ENCODE data around the gene VIPR2. TPM values are rescaled to one million over a fixed set of nuclear protein-coding genes. Genes with fewer than 3 reads are reported as not detected.

Gene VIPR2
- total and polyA plus RNA-seq, 2 experiments from 2014 or later, result 1.3 to 2.7 TPM

GRCh38 chr7:159032753-159033472, 111.8 kb downstream of the VIPR2 start:
- H3K27me3 ChIP-seq (ENCODE audit: insufficient read depth), result no peaks in the 10 kb centered on the region
- H3K4me1 ChIP-seq (ENCODE audit: insufficient read depth), result peaks cover 4% of the 10 kb centered on the region; the same call in 1 of the 2 replicates
- H3K4me2 ChIP-seq, result no peak overlapping the region
- H2AFZ ChIP-seq, result no peak overlapping the region
- Mint-ChIP-seq H3K4me1 (peaks cover 6% of the 10 kb centered on the region), H3K4me3 (no peak overlapping the region), H3K27me3 (ENCODE audit: insufficient read depth, low read depth, poor library complexity) (peaks cover 8% of the 10 kb centered on the region), H3K9me3 (peaks cover 58% of the 10 kb centered on the region), H3K36me3 (ENCODE audit: low read depth) (no peaks in the 10 kb centered on the region; the same call in 2 of the 3 replicates), H3K27ac (no peak overlapping the region)
- H3K4me3 ChIP-seq, result no peak overlapping the region
- no peaks in the 10 kb centered on the region for H4K20me1 ChIP-seq (replicated peaks; ENCODE audit: insufficient read depth)
- H3K79me2 ChIP-seq (replicated peaks; ENCODE audit: insufficient read depth), result no peaks in the 10 kb centered on the region
- no peak overlapping the region for H3K27ac ChIP-seq (ENCODE audit: low read depth)
- no peak for TF ChIP-seq ETS1 (IDR thresholded peaks at IDR 0.05)
- TF ChIP-seq JUNB (IDR thresholded peaks at IDR 0.05; ENCODE audit: unreplicated experiment), result no peak
- no peak for TF ChIP-seq ZNF462 (CRISPR knock-in tag; IDR thresholded peaks at IDR 0.05)
- DNase-seq (ENCODE audit: low spot score) (no peak), ATAC-seq (no peak)
- H3K9me2 ChIP-seq (ENCODE audit: insufficient read depth), result no peaks in the 10 kb centered on the region
- H3F3A ChIP-seq (replicated peaks; ENCODE audit: low read depth), result no peaks in the 10 kb centered on the region
- H3K36me3 ChIP-seq (ENCODE audit: insufficient read depth), result no peaks in the 10 kb centered on the region

GRCh38 chr7:159032322-159032721, 112.3 kb downstream of the VIPR2 start:
- no peaks in the 10 kb centered on the region for H3K9me2 ChIP-seq (ENCODE audit: insufficient read depth)
- H3K79me2 ChIP-seq (replicated peaks; ENCODE audit: insufficient read depth), result no peaks in the 10 kb centered on the region
- H3K9me3 Mint-ChIP-seq, result peaks cover 62% of the 10 kb centered on the region
- H3K27ac Mint-ChIP-seq, result no peak overlapping the region
- no peak overlapping the region for H2AFZ ChIP-seq
- H3K36me3 Mint-ChIP-seq (ENCODE audit: low read depth), result no peaks in the 10 kb centered on the region; the same call in 2 of the 3 replicates
- peaks cover 4% of the 10 kb centered on the region; the same call in 1 of the 2 replicates for H3K4me1 ChIP-seq (ENCODE audit: insufficient read depth)
- no peak overlapping the region for H3K27ac ChIP-seq (ENCODE audit: low read depth)
- ATAC-seq (no peak), DNase-seq (ENCODE audit: low spot score) (no peak)
- no peaks in the 10 kb centered on the region for H4K20me1 ChIP-seq (replicated peaks; ENCODE audit: insufficient read depth)
- no peak overlapping the region for H3K4me3 Mint-ChIP-seq
- H3K4me2 ChIP-seq, result no peak overlapping the region
- H3K4me1 Mint-ChIP-seq, result peaks cover 6% of the 10 kb centered on the region
- H3K36me3 ChIP-seq (ENCODE audit: insufficient read depth), result no peaks in the 10 kb centered on the region
- H3K27me3 Mint-ChIP-seq (ENCODE audit: insufficient read depth, low read depth, poor library complexity), result peaks cover 8% of the 10 kb centered on the region
- no peaks in the 10 kb centered on the region for H3F3A ChIP-seq (replicated peaks; ENCODE audit: low read depth)
- H3K4me3 ChIP-seq, result no peak overlapping the region
- H3K27me3 ChIP-seq (ENCODE audit: insufficient read depth), result no peaks in the 10 kb centered on the region
- TF ChIP-seq REST (IDR thresholded peaks at IDR 0.05; ENCODE audit: unreplicated experiment), result no peak
- no peak for TF ChIP-seq EZH2phosphoT487 (IDR thresholded peaks at IDR 0.05; ENCODE audit: unreplicated experiment)
- TF ChIP-seq CREB1 (CRISPR knock-in tag; IDR thresholded peaks at IDR 0.05; ENCODE audit: low read depth), result no peak

All from GM23338 (cell line).